Renal cortex interstitium (tissue), 15 donors: ENCODE results near the gene MAP3K12. TPM values are rescaled to one million over a fixed set of nuclear protein-coding genes. Genes with fewer than 3 reads are reported as not detected.
"Not testable (repeated sequence)": the region's sequence is repeated elsewhere in the genome, so short reads cannot be mapped to it uniquely, and the experiment has no call there.

Source experiments
- DNase-seq, 11 donors: peaks; one replicate each; pipeline ENCODE4 v3.0.0-alpha.2; 2013; ENCODE audit warnings: low read depth in 9 of 11, low spot score in 4 of 11; ENCODE audit errors: extremely low read depth in 1 of 11
- long read RNA-seq, 16 experiments: transcript quantifications; one replicate each; lab custom pipeline, GENCODE V29; 2026
- polyA plus RNA-seq, 3 donors: library from polyadenylated mRNA; unstranded; fragments of 120-200 nt; gene quantifications; one replicate each; pipeline ENCODE4 v1.2.1, GENCODE V29; 2013; ENCODE audit not compliant: insufficient read length in 3 of 3

MAP3K12 gene
- polyA plus RNA-seq = 10 to 100 TPM; 25.6 to 42.5 (median 26.1) TPM
- long read RNA-seq, donor 1, partial matches to known transcripts = 0 of 1 reads
- long read RNA-seq, donor 1, other reads (novel, unspliced or antisense) = 0 of 1 reads
- long read RNA-seq, donor 2, partial matches to known transcripts = 0 of 1 reads
- long read RNA-seq, donor 2, other reads (novel, unspliced or antisense) = 0 of 1 reads
- long read RNA-seq, donor 3, full-length matches to known transcripts = 5 of 5 reads
- long read RNA-seq, donor 3, partial matches to known transcripts = 0 of 5 reads
- long read RNA-seq, donor 3, other reads (novel, unspliced or antisense) = 0 of 5 reads
- long read RNA-seq, donor 4, partial matches to known transcripts = 0 of 3 reads
- long read RNA-seq, donor 4, other reads (novel, unspliced or antisense) = 0 of 3 reads
- long read RNA-seq, donor 5 = 0 reads
- long read RNA-seq, donor 6, partial matches to known transcripts = 369 of 440 reads
- long read RNA-seq, donor 6, other reads (novel, unspliced or antisense) = 70 of 440 reads
- long read RNA-seq, donor 7, partial matches to known transcripts = 0 of 3 reads
- long read RNA-seq, donor 7, other reads (novel, unspliced or antisense) = 0 of 3 reads
- long read RNA-seq, donor 8, full-length matches to known transcripts = 8 of 8 reads
- long read RNA-seq, donor 8, partial matches to known transcripts = 0 of 8 reads
- long read RNA-seq, donor 8, other reads (novel, unspliced or antisense) = 0 of 8 reads
- long read RNA-seq, donor 9, partial matches to known transcripts = 0 of 1 reads
- long read RNA-seq, donor 9, other reads (novel, unspliced or antisense) = 0 of 1 reads
- long read RNA-seq, donor 10, partial matches to known transcripts = 0 of 3 reads
- long read RNA-seq, donor 10, other reads (novel, unspliced or antisense) = 0 of 3 reads
- long read RNA-seq, donor 11, partial matches to known transcripts = 0 of 1 reads
- long read RNA-seq, donor 11, other reads (novel, unspliced or antisense) = 0 of 1 reads
- long read RNA-seq, donor 12, partial matches to known transcripts = 6 of 8 reads
- long read RNA-seq, donor 12, other reads (novel, unspliced or antisense) = 0 of 8 reads
- long read RNA-seq, donor 13 = 0 reads
- long read RNA-seq, donor 14, full-length matches to known transcripts = 1 of 1 reads
- long read RNA-seq, donor 14, partial matches to known transcripts = 0 of 1 reads
- long read RNA-seq, donor 14, other reads (novel, unspliced or antisense) = 0 of 1 reads
- long read RNA-seq, donor 15, partial matches to known transcripts = 19 of 19 reads
- long read RNA-seq, donor 15, other reads (novel, unspliced or antisense) = 0 of 19 reads
- long read RNA-seq, donor 16, full-length matches to known transcripts = 5 of 78 reads
- long read RNA-seq, donor 16, partial matches to known transcripts = 44 of 78 reads
- long read RNA-seq, donor 16, other reads (novel, unspliced or antisense) = 29 of 78 reads

GRCh38 chr12:53499266-53500141 is at the start of gene MAP3K12:
Gene MAP3K12, minus strand, starts transcription at chr12:53499458. Its CDS starts 12,067 bp downstream, at chr12:53487391.
- peak in 3 of 11 donors; percentile 55 to 65 (median 61) for DNase-seq

DNA sequence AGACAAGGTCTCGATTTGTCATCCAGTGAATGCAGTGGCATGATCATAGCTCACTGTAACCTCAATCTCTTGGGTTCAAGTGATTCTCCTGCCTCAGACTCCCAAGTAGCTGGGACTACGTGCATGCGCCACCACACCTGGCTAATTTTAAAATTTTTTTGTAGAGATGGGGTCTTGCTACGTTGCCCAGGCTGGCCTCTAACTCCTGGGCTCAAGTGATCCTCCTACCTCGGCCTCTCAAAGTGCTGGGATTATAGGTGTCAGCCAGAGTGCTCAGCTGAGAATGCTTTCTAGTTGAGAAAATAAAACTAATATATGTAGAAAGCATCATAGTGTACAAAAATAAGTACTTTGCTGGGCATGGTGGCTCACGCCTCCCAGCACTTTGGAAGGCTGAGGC is 49.1 kb upstream of the MAP3K12 start:
- not testable (repeated sequence) for DNase-seq

- DNase-seq = peak in 6 of 11 donors; percentile 46 to 70 (median 56)
These were observed 44.3 kb upstream of the MAP3K12 start for GRCh38 chr12:53543539-53543938.

- DNase-seq = no peak
These were observed 40.3 kb upstream of the MAP3K12 start for GRCh38 chr12:53539526-53539925.

DNA sequence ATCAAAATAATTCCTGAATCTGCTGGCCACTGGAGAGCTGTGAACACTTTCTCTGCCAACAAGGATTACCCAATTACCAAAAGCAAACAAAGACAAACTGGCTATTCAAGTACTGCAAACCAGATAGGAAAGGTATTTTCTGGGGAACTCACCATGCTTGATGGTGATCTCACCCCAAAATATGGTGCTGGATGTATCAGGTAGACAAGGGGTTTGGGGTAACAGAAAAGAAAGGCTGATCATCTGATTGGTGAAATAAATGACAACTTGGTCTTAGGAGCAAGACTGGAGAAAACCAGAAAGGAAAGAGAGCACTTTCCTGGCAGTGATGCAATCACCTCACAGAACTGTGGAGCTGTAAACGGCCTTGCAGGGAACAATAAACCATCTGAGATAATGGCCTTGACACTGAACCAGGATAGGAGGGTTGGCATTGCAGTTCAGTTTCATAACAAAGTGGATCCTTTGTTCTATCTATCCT is 39.0 kb upstream of the MAP3K12 start:
- DNase-seq = no peak

DNA sequence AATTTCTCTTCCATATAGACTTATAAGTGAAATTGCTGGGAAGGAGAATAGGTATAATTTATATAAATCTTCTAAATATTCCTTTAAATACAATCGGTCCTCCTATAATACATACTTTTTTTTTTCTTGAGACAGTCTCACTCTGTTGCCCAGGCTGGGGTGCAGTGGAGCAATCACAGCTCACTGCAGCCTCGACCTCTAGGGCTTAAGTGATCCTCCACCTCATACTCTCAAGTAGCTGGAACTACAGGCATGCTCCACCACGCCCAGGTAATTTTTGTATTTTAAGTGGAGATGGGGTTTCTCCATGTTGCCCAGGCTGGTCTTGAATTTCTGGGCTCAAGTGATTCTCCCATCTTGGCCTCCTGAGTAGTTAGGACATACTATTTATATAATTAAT is 37.7 kb upstream of the MAP3K12 start:
- no peak for DNase-seq

- DNase-seq = no peak
These were observed 34.2 kb upstream of the MAP3K12 start for GRCh38 chr12:53533471-53533870.

- no peak for DNase-seq
These were observed 33.5 kb upstream of the MAP3K12 start for GRCh38 chr12:53532524-53533445.

- DNase-seq = no peak
These were observed 32.8 kb upstream of the MAP3K12 start for GRCh38 chr12:53532021-53532420.

DNA sequence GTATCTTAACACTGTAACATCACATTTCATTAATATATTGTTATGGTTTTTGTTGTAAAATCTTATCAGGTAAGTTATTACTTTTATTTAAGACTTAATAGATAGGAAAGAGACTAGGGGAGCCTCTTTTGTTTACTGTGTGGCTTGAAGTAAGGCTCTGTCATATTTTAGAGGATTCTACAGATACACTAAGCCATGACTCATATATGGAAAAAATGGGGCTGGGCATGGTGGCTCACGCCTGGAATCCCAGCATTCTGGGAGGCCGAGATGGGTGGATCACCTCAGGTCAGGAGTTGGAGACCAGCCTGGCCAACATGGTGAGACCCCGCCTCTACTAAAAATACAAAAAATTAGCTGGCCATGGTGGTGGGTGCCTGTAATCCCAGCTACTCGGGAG is 31.7 kb upstream of the MAP3K12 start:
- no peak for DNase-seq

GRCh38 chr12:53530061-53530460 is 30.8 kb upstream of the MAP3K12 start:
- DNase-seq = no peak

DNA sequence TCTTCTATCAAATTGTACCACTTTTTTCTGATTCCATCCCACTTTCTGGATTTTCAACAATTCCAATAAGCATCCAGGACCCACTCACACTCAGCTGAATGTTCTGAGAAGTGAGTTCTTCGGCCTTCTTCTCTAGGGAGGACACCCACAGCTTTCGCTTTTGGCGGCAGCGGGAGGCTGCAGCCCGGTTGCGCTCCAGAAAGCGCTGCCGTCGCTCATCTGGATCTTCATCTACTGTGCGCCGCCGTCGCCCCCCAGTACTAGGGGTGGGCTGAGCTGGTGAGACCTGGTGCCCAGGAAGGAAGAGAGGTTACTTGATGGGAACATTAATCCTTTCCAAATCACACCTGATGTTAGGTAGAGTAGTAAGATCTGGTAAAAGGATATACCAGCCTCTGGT is 25.2 kb upstream of the MAP3K12 start:
- DNase-seq = no peak

- DNase-seq = no peak
These were observed 23.9 kb upstream of the MAP3K12 start for GRCh38 chr12:53523131-53523530.

DNA sequence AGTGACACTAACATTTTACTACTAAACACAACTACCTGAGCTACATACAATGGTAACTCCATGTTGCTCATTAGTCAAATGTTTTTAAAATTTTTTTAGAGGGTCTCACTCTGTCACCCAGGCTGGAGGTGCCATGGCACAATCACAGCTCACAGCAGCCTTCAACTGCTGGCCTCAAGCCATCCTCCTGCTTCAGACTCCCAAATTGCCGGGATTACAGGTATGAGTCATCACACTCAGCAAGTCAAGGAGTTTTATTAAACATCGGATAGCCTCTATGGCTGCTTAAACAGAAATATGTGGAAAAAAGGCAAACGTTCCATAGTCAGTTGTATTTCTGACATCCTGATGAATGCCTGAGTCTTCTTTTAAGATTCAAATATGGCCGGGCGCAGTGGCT is 19.1 kb upstream of the MAP3K12 start:
- no peak for DNase-seq

- no peak for DNase-seq
These were observed 17.6 kb upstream of the MAP3K12 start for GRCh38 chr12:53516758-53517455.

DNA sequence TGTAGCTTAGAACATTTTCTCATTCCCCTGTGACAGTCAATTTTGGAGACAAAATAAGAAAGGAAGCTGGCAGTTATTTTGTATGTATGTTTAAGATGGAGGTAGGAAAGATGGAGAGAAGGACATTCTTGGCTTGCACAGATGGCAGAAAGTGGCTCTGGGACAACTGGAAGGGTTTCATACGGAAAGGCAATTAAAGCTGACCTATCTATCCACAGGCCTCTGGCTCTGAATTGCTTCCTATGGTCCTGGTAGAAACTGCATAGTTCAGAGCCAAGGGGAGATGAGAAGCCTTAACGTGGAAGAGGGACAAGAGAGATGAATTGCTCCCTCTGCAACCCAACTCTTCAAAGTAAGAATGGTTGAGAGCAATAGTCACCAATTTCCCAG is 16.0 kb upstream of the MAP3K12 start:
- DNase-seq = no peak
